IPS DF 4.7 (cell line): ENCODE measurements around the gene MYO15A.
A peak's percentile ranks its signal among the peaks of the same experiment; 100 is the strongest.
"Not testable (repeated sequence)": the region's sequence is repeated elsewhere in the genome, so short reads cannot be mapped to it uniquely, and the experiment has no call there.

Source experiments
- DNase-seq: peaks from one replicate; pipeline ENCODE4 v3.0.0-alpha.2; 2013; ENCODE audit warnings: low spot score; ENCODE audit errors: extremely low read depth

The MYO15A gene

DNA sequence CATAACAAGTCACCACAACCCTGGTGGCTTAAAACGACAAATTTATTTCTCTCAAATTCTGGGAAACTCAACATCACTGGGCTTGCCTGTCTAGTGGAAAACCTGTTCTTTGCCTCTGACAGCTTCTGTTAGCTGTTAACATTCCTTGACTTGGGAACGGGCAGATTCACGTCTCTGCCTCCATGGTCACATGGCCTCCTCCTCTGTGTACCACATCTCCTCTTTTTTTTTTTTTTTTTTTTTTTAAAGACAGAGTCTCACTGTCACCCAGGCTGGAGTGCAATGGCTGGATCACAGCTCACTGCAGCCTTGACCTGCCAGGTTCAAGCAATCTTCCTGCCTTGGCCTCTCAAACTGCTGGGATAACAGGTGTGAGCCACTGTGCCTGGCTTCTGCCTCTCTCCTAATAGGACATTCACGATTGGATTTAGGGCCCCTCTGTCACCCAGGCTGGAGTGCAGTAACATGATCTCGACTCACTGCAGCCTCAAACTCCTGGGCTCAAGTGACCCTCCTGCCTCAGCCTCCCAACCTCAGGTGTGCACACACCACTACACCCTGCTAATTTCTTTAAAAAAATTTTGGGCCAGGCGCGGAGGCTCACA is 105.2 kb downstream of the MYO15A start:
- no peak for DNase-seq

DNA sequence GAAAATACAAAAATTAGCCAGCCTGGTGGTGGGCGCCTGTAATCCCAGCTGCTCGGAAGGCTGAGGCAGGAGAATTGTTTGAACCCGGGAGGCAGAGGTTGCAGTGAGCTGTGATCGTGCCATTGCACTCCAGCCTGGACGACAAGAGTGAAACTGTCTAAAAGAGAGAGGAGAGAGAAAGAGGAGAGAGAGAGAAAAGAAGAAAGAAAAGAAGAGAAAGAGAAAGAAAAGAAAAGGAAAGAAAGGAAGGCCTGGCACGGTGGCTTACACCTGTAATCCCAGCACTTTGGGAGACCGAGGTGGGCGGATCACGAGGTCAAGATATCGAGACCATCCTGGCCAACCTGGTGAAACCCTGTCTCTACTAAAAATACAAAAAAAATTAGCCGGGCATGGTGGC is 108.3 kb downstream of the MYO15A start:
- DNase-seq: not testable (repeated sequence)

DNA sequence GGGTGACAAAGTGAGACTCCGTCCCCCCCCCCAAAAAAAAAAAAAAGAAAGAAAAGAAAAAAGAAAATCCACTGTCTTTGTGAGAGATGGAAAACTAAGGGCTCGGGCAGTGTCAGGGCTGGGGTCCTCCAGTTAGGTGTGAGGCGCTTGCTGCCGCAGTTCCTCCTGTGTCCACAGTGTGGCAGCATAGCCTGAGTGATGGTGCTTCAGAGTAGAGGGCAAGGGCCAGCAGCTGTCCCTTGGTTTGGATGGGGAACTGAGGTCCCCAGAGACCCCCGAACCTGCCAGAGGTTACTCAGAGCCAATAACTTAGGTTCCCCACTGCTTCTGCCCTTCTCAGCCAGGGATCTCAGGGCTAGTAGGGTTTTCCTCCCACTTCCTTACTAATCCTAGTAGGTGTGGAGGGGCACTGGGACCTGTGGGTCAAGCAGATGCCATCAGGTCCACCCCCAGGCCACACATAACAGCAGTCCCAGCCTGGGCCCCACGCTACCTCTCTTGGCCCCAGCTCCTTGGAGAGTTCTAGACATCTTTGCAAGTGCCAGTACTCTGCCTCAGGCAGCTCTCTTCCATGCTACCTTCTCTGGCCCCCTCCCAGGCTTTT is 109.0 kb downstream of the MYO15A start:
- peak; percentile 49 for DNase-seq

DNA sequence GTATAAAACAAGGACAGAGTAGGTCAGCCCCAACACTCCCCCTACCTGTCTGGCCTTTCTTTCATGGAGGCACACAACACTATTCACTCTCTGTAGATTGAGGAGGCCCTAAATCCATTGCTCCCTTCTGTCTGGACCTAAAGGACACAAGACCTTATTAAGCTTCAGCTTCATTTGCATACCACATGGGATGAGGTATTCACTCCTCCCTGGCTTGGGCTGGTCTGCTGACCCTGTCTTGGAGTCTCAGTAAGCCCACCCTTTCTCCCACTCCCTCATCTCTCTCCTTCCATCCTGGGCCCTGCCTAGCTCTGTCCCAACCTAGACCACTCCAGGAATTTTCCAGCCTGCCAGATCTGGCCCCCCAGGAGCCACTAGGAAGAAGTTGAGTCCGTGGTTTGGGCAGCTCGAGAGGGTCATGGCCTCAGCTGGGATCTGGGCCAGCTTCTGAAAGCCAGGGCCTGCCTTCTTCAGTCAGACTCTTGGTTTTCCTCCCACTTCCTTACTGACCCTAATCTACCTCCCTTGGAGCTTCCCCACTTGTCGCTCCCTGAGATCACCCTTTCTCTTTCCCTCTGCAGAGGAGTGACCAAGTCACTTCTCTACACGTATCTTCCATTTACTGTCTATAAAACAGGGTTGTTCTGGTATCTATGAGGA is 110.3 kb downstream of the MYO15A start:
- DNase-seq: no peak

DNA sequence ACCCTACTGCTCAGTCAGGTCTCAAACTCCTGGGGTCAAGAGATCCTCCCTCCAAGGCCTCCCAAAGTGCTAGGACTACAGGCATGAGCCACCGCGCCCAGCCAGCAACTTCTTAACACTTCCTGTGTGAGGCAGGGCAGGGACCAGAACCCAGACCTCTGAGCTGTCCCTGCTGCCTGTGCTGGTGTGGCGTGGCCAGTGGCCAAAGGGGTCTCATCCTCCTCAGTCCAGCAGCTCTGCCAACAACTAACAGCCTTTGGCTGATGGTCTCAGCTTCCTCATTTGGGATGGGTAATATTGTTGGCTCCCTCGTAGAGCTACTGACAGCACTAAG is 115.5 kb downstream of the MYO15A start:
- DNase-seq: no peak

DNA sequence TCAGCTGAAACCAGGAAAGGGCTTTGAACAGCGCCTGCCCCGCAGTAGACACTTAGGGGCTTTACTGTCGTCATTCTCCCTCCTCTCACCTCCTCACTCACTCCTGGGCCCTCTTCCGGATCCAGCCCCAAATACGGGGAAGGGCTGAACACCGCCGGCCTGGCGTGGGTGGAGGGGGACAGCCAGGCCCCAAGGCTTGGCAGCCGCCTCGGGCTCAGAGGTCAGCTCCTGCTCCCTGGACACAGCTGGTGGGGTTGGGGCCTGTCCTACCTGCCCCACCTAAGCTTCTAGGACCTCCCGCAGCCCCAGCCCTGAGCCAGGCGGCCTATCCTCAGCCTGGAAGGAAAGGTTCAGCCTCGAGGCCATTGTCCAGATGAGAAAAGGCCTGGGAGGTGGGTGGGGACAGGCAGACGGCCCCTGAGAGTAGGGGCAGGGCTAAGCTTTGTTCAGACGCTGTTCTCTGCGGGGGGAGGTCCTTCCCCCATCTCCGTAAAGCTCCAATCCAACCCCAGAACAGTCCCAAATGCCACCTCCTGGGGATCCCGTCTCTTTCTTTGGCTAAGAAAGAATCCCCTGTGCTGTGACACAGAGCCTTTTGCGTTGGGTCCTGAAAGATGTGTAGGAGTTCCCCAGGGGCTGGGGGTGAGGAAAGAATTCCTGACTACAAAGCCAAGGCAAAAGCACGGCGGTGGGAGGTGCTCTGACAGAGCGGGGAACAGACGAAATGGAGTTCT is 116.0 kb downstream of the MYO15A start:
- DNase-seq: no peak

DNA sequence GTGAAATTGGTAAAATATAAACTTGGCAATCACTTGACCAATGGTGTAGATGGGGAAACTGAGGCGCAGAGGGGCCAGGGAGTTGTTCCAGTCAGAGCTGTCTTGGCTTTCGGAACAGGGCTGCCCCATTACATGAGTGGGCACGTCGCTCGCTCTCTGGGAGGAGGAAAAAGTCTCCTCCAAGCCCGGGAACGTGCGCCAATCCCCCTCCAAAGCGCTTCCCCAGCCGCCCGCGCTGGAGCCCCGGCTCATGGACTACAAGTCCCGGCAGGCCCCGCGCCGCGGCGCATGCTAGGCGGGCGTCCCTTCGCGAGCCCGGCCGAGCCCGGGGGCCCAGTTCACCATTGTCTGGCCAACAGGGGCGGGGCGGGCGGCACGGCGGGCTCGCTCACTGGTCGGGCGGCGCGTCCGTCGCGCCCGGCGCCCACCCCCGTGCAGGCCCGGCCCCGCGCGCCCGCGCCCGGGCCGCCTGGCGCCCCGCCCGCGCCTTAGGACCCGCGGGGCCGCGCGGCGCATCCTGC is 116.6 kb downstream of the MYO15A start, which contains the start of gene LLGL1:
Gene LLGL1, plus strand, starts transcription at position 515 of the 521 bp plus-strand sequence. CDS start 48 bp downstream, outside the sequence.
- no peak for DNase-seq

DNA sequence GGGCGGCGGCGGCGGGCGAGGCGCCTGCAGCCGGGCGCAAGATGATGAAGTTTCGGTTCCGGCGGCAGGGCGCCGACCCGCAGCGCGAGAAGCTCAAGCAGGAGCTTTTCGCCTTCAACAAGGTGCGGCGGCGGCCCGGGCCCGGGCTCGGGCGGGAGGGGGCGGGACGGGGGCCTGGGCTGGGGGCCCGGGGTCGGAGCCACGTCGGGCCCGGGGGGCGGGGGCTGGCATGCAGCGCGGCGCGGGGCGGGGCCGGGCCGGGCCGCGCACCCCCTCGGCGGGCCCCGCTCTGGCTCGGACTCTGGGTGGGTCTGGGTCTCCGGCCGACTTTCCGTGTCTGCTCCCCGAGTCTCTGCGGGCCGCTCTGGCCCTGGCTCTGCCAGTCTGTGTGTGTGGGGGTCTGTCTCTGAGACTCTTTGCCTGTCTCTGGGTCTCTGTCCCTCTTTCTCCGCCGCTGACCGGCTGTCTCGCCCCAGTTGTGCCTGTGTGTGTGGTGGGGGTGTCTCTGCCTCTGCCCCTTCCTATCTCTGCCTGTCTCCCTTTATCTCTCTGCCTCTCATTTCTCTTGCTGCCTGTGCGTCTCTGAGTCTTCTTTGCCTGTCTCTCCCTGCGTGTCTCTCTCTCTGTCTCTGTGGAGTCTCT is 117.2 kb downstream of the MYO15A start:
- DNase-seq: no peak

DNA sequence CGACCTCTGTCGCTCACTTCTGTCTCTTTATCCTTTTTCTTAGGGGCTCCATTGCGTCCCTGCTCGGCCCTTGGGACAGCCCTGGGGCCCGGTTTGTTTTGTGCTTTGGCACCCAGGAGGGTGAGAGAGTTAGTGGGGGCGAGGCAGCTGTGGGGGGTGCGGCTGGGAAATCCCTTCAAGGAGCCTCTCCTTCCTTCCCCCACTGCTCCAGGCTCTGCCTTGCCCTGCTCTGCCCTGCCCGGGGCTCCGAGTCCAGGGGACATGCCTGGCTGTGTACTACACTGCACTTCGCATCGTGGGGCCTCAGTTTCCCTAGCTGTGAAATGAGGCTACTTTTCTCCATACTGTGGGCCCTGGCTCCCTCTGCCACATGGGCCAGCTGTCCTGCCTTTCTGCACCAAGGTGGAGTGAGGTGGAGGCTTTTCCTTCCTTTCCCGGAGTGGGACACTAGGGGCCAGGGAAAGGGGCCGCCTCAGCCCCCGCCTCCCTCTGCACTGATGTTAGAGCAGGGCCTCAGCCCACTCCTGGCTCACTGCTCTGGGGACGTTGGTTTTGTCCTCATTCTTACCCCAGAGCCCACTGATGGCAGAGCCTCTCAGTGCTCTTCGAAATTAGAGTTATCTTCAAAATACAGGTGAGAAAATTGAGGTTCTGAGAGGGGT is 117.9 kb downstream of the MYO15A start:
- no peak for DNase-seq

DNA sequence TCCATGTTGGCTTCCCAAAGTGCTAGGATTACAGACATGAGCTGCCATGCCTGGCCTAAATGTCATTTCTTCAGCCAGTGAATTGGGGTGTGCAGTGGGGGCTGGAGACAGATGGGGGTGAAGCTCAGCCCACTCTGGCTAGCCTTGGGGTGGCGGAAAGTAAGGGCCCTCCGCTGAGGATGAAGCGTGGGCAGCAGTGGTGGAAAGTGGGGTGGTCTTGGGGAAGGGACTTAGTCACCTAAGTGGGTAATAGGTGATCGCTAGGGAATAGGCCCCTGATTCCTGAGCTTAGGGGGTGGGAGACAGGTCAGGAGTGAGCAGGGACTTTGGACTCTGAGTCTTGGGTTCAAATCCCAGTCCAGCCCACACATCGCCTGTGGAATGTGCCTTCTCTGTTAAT is 119.1 kb downstream of the MYO15A start:
- no peak for DNase-seq

DNA sequence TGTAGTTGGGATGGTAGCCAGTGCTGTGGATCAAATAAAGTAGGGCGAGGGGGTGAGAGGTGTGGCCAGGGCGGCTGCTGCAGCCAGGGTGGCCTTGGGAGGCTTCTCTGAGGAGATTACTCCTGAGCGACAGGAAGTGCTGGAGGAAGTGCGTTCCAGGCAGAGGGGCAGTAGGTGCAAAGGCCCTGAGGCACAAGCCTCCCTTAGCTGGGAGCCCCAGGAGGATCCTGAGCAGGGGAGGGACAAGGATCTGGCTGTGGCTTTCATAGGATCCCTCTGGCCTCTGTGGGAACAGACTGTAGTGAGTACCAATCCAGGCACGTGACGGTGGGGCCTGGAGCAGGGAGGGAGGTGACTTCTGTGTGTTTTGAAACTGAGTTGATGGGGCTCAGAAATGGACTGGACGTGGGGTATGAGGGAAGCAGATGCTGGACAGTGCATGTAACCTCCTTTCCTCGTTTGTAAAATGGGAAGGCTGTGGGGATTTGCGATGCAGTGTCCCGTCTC is 119.7 kb downstream of the MYO15A start:
- no peak for DNase-seq

DNA sequence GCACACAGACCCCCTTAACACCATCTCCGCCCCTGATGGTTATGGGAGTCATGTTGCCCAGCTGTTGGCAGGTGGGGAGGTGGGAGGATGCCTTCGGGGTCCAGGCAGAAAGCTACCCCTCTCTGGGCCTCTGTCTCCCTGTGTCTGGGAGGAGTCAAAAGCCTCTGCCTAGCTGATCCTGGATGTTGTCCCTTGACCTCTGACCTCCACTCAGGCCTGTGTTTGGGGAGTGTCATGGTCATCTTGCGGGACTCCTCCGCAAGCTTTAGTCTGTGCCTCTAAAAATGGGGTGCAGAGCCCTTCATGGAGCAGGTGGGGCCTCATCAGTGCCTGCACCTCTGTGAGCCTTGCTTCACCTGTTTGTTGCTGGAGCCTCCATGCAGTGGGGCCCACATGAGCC is 120.7 kb downstream of the MYO15A start:
- DNase-seq: no peak
